ENCODE measurements around the gene MCU. TPM values are rescaled to one million over a fixed set of nuclear protein-coding genes. Genes with fewer than 3 reads are reported as not detected.

MCU gene
- total RNA-seq, 1 donor from 2014 or later = 95.0 TPM

- Histone ChIP-seq H3K27ac (ENCODE audit: low read depth, low read length) (no peak overlapping the region), H3K9ac (ENCODE audit: low read depth in 1 of 3, low read length in 3 of 3) (no peak overlapping the region), H3K4me1 (ENCODE audit: control insufficient read depth in 3 of 3, insufficient read depth in 3 of 3, low read length in 3 of 3) (no peaks in the 10 kb centered on the region), H3K36me3 (ENCODE audit: control insufficient read depth in 3 of 3, insufficient read depth in 3 of 3, low read length in 3 of 3) (no peaks in the 10 kb centered on the region), H3K27me3 (ENCODE audit: control insufficient read depth in 3 of 3, insufficient read depth in 3 of 3, low read length in 3 of 3) (no peaks in the 10 kb centered on the region), H3K9me3 (ENCODE audit: control insufficient read depth in 3 of 3, low read length in 3 of 3) (no peaks in the 10 kb centered on the region), H3K4me3 (ENCODE audit: low read length in 3 of 3) (no peak overlapping the region)
Observed at GRCh38 chr10:72842164-72842563, 150.2 kb downstream of the MCU start.

- Histone ChIP-seq H3K27ac (ENCODE audit: low read depth, low read length) (no peak overlapping the region), H3K4me3 (ENCODE audit: low read length in 3 of 3) (no peak overlapping the region), H3K9ac (ENCODE audit: low read depth in 1 of 3, low read length in 3 of 3) (no peak overlapping the region), H3K36me3 (ENCODE audit: control insufficient read depth in 3 of 3, insufficient read depth in 3 of 3, low read length in 3 of 3) (no peaks in the 10 kb centered on the region), H3K4me1 (ENCODE audit: control insufficient read depth in 3 of 3, insufficient read depth in 3 of 3, low read length in 3 of 3) (no peaks in the 10 kb centered on the region), H3K27me3 (ENCODE audit: control insufficient read depth in 3 of 3, insufficient read depth in 3 of 3, low read length in 3 of 3) (no peaks in the 10 kb centered on the region), H3K9me3 (ENCODE audit: control insufficient read depth in 3 of 3, low read length in 3 of 3) (no peaks in the 10 kb centered on the region)
Observed at GRCh38 chr10:72846238-72846637, 154.3 kb downstream of the MCU start.

DNA sequence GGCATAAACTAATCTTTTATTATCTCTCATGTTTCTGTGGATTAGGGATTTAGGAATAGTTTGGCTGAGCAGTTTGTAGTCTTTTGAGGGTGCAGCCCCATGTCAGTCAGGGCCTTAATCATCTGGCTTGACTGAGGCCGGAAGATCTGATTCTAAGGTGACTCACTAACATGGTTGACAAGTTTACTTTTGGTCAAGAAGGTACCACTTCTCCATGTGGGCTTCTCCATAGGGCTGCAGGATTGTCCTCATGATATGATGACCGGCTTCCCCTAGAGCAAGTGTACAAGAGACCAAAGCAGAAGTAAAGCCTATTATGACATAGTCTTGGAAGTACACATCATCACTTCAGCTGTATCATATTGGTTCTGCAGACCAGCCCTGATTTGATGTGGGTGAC, 155.7 kb downstream of the MCU start:
- H3K9me3 ChIP-seq (ENCODE audit: control insufficient read depth in 3 of 3, low read length in 3 of 3) = no peaks in the 10 kb centered on the region
- no peaks in the 10 kb centered on the region for H3K36me3 ChIP-seq (ENCODE audit: control insufficient read depth in 3 of 3, insufficient read depth in 3 of 3, low read length in 3 of 3)
- H3K4me1 ChIP-seq (ENCODE audit: control insufficient read depth in 3 of 3, insufficient read depth in 3 of 3, low read length in 3 of 3) = no peaks in the 10 kb centered on the region
- H3K4me3 ChIP-seq (ENCODE audit: low read length in 3 of 3) = no peak overlapping the region
- no peak overlapping the region for H3K27ac ChIP-seq (ENCODE audit: low read depth, low read length)
- H3K9ac ChIP-seq (ENCODE audit: low read depth in 1 of 3, low read length in 3 of 3) = no peak overlapping the region
- H3K27me3 ChIP-seq (ENCODE audit: control insufficient read depth in 3 of 3, insufficient read depth in 3 of 3, low read length in 3 of 3) = no peaks in the 10 kb centered on the region

GRCh38 chr10:72850861-72851260, 158.9 kb downstream of the MCU start:
- H3K4me1 ChIP-seq (ENCODE audit: control insufficient read depth in 3 of 3, insufficient read depth in 3 of 3, low read length in 3 of 3) = no peaks in the 10 kb centered on the region
- H3K4me3 ChIP-seq (ENCODE audit: low read length in 3 of 3) = no peak overlapping the region
- H3K9me3 ChIP-seq (ENCODE audit: control insufficient read depth in 3 of 3, low read length in 3 of 3) = no peaks in the 10 kb centered on the region
- no peak overlapping the region for H3K9ac ChIP-seq (ENCODE audit: low read depth in 1 of 3, low read length in 3 of 3)
- no peaks in the 10 kb centered on the region for H3K27me3 ChIP-seq (ENCODE audit: control insufficient read depth in 3 of 3, insufficient read depth in 3 of 3, low read length in 3 of 3)
- H3K27ac ChIP-seq (ENCODE audit: low read depth, low read length) = no peak overlapping the region
- H3K36me3 ChIP-seq (ENCODE audit: control insufficient read depth in 3 of 3, insufficient read depth in 3 of 3, low read length in 3 of 3) = no peaks in the 10 kb centered on the region

DNA sequence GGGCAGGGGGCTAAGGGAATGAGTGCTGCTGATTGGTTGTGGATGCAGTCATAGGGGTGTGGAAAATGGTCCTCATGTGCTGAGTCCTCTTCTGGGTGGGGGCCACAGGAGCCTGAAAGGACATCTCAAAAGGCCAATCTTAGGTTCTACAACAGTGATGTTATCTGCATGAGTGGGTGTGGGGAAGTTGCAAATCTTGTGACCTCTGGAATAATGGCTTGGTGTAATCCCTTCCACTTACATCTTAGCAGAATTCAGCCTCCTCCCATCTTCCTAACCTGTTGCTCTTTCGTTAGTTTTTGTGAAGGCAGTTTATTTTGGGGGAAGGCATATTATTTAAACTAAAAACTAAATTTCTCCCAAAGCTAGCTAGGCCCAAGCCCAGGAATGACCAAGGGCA, 159.6 kb downstream of the MCU start:
- Histone ChIP-seq H3K27me3 (ENCODE audit: control insufficient read depth in 3 of 3, insufficient read depth in 3 of 3, low read length in 3 of 3) (no peaks in the 10 kb centered on the region), H3K4me1 (ENCODE audit: control insufficient read depth in 3 of 3, insufficient read depth in 3 of 3, low read length in 3 of 3) (no peaks in the 10 kb centered on the region), H3K27ac (ENCODE audit: low read depth, low read length) (no peak overlapping the region), H3K9ac (ENCODE audit: low read depth in 1 of 3, low read length in 3 of 3) (no peak overlapping the region), H3K9me3 (ENCODE audit: control insufficient read depth in 3 of 3, low read length in 3 of 3) (no peaks in the 10 kb centered on the region), H3K4me3 (ENCODE audit: low read length in 3 of 3) (no peak overlapping the region), H3K36me3 (ENCODE audit: control insufficient read depth in 3 of 3, insufficient read depth in 3 of 3, low read length in 3 of 3) (no peaks in the 10 kb centered on the region)

DNA sequence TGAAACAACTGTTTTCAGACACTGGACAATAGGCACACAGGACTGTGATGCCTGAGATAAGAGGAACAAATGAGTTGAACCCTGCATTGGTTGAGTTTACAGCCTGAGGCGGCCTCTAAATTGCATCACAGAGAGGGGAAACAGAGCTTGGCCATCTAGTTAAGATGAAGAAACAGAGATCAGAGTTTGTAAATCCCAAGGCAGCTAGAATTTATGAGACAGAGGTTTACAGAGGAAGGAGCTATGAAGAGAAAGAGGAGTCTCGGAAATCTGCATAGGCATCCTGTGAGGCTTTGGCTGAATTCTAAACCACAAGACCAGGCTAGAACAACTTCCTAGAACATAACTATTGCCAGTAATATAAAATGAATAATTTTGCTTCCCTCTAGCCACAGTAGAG, 160.6 kb downstream of the MCU start:
- Histone ChIP-seq H3K27ac (ENCODE audit: low read depth, low read length) (no peak overlapping the region), H3K27me3 (ENCODE audit: control insufficient read depth in 3 of 3, insufficient read depth in 3 of 3, low read length in 3 of 3) (no peaks in the 10 kb centered on the region), H3K9me3 (ENCODE audit: control insufficient read depth in 3 of 3, low read length in 3 of 3) (no peaks in the 10 kb centered on the region), H3K4me1 (ENCODE audit: control insufficient read depth in 3 of 3, insufficient read depth in 3 of 3, low read length in 3 of 3) (no peaks in the 10 kb centered on the region), H3K4me3 (ENCODE audit: low read length in 3 of 3) (no peak overlapping the region), H3K36me3 (ENCODE audit: control insufficient read depth in 3 of 3, insufficient read depth in 3 of 3, low read length in 3 of 3) (no peaks in the 10 kb centered on the region), H3K9ac (ENCODE audit: low read depth in 1 of 3, low read length in 3 of 3) (no peak overlapping the region)

DNA sequence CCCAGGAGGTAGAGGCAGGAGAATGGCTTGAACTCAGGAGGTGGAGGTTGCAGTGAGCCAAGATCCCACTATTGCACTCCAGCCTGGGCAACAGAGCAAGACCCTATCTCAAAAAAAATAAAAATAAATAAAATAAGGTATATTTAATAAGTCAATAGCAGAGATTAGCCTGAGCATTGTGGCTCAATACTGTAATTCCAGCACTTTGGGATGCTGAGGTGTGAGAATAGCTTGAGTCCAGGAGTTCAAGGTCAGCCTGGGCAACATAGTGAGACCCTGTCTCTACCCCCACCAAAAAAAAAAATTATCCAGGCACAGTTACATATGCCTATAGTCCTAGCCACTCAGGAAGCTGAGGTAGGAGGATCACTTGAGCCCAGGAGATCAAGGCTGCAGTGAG, 163.2 kb downstream of the MCU start:
- Histone ChIP-seq H3K4me1 (ENCODE audit: control insufficient read depth in 3 of 3, insufficient read depth in 3 of 3, low read length in 3 of 3) (no peaks in the 10 kb centered on the region), H3K36me3 (ENCODE audit: control insufficient read depth in 3 of 3, insufficient read depth in 3 of 3, low read length in 3 of 3) (peaks cover 0 to 4% (median 3%) of the 10 kb centered on the region in 3 donors), H3K27ac (ENCODE audit: low read depth, low read length) (no peak overlapping the region), H3K27me3 (ENCODE audit: control insufficient read depth in 3 of 3, insufficient read depth in 3 of 3, low read length in 3 of 3) (no peaks in the 10 kb centered on the region), H3K4me3 (ENCODE audit: low read length in 3 of 3) (no peak overlapping the region), H3K9me3 (ENCODE audit: control insufficient read depth in 3 of 3, low read length in 3 of 3) (no peaks in the 10 kb centered on the region), H3K9ac (ENCODE audit: low read depth in 1 of 3, low read length in 3 of 3) (no peak overlapping the region)

DNA sequence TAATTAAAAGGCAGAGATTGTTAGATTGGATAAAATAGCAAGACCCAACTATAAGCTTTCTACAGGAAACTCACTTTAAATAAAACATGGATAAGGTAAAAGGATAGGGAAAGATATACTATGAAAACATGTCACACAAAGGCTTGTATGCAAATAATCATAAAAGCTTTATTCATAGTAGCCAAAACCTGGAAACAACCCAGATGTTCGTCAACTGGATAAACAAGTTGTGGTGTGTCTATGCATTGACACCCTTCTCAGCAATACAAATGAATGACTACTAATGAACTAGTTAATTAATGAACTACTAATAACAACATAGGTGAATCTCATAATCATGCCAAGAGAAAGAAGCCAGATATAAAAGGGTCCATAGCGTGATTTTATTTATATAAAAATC, 163.8 kb downstream of the MCU start:
- Histone ChIP-seq H3K9ac (ENCODE audit: low read depth in 1 of 3, low read length in 3 of 3) (no peak overlapping the region), H3K4me1 (ENCODE audit: control insufficient read depth in 3 of 3, insufficient read depth in 3 of 3, low read length in 3 of 3) (no peaks in the 10 kb centered on the region), H3K36me3 (ENCODE audit: control insufficient read depth in 3 of 3, insufficient read depth in 3 of 3, low read length in 3 of 3) (peaks cover 4 to 6% (median 5%) of the 10 kb centered on the region in 3 donors), H3K9me3 (ENCODE audit: control insufficient read depth in 3 of 3, low read length in 3 of 3) (no peaks in the 10 kb centered on the region), H3K4me3 (ENCODE audit: low read length in 3 of 3) (no peak overlapping the region), H3K27me3 (ENCODE audit: control insufficient read depth in 3 of 3, insufficient read depth in 3 of 3, low read length in 3 of 3) (no peaks in the 10 kb centered on the region), H3K27ac (ENCODE audit: low read depth, low read length) (no peak overlapping the region)

- Histone ChIP-seq H3K9me3 (ENCODE audit: control insufficient read depth in 3 of 3, low read length in 3 of 3) (no peaks in the 10 kb centered on the region), H3K27ac (ENCODE audit: low read depth, low read length) (no peak overlapping the region), H3K9ac (ENCODE audit: low read depth in 1 of 3, low read length in 3 of 3) (no peak overlapping the region), H3K4me3 (ENCODE audit: low read length in 3 of 3) (no peak overlapping the region), H3K36me3 (ENCODE audit: control insufficient read depth in 3 of 3, insufficient read depth in 3 of 3, low read length in 3 of 3) (peaks cover 12 to 15% (median 13%) of the 10 kb centered on the region in 3 donors), H3K4me1 (ENCODE audit: control insufficient read depth in 3 of 3, insufficient read depth in 3 of 3, low read length in 3 of 3) (no peaks in the 10 kb centered on the region), H3K27me3 (ENCODE audit: control insufficient read depth in 3 of 3, insufficient read depth in 3 of 3, low read length in 3 of 3) (no peaks in the 10 kb centered on the region)
Observed at GRCh38 chr10:72858067-72858466, 166.1 kb downstream of the MCU start.

- H3K4me1 ChIP-seq (ENCODE audit: control insufficient read depth in 3 of 3, insufficient read depth in 3 of 3, low read length in 3 of 3) = no peaks in the 10 kb centered on the region
- no peaks in the 10 kb centered on the region for H3K27me3 ChIP-seq (ENCODE audit: control insufficient read depth in 3 of 3, insufficient read depth in 3 of 3, low read length in 3 of 3)
- H3K9me3 ChIP-seq (ENCODE audit: control insufficient read depth in 3 of 3, low read length in 3 of 3) = no peaks in the 10 kb centered on the region
- no peak overlapping the region for H3K27ac ChIP-seq (ENCODE audit: low read depth, low read length)
- no peak overlapping the region for H3K4me3 ChIP-seq (ENCODE audit: low read length in 3 of 3)
- H3K36me3 ChIP-seq (ENCODE audit: control insufficient read depth in 3 of 3, insufficient read depth in 3 of 3, low read length in 3 of 3) = peaks cover 15 to 19% (median 17%) of the 10 kb centered on the region in 3 donors
- H3K9ac ChIP-seq (ENCODE audit: low read depth in 1 of 3, low read length in 3 of 3) = no peak overlapping the region
Observed at GRCh38 chr10:72862957-72863356, 171.0 kb downstream of the MCU start.
